ENCODE data around the gene EPS8L1.

Gene EPS8L1

GRCh38 chr19:55117663-55118391 is 42.2 kb downstream of the EPS8L1 start:
- peak; percentile 90 to 92 for DNase-seq

- no peak for DNase-seq
Observed at GRCh38 chr19:55118401-55118991, 42.8 kb downstream of the EPS8L1 start.

- DNase-seq, result no peak
Observed at GRCh38 chr19:55119053-55119452, 43.4 kb downstream of the EPS8L1 start.

GRCh38 chr19:55131421-55131820 is 55.8 kb downstream of the EPS8L1 start:
- no peak for DNase-seq

- no peak for DNase-seq
Observed at GRCh38 chr19:55132453-55133129, 56.9 kb downstream of the EPS8L1 start.

GRCh38 chr19:55133639-55134444 is 58.2 kb downstream of the EPS8L1 start:
- DNase-seq, result no peak

GRCh38 chr19:55134736-55135135 is 59.1 kb downstream of the EPS8L1 start:
- no peak for DNase-seq

- DNase-seq, result no peak
Observed at GRCh38 chr19:55136399-55137102, 60.9 kb downstream of the EPS8L1 start.
